ENCODE data around the gene RILPL2. TPM values are rescaled to one million over a fixed set of nuclear protein-coding genes. Genes with fewer than 3 reads are reported as not detected.
"Not testable (repeated sequence)": the region's sequence is repeated elsewhere in the genome, so short reads cannot be mapped to it uniquely, and the experiment has no call there.

RILPL2 gene
- total and polyA plus RNA-seq, 2 of the 13 experiments (the other 11 are each of a cell fraction or from before 2014, with no cell fraction given), result 2.7 to 8.1 TPM

DNA sequence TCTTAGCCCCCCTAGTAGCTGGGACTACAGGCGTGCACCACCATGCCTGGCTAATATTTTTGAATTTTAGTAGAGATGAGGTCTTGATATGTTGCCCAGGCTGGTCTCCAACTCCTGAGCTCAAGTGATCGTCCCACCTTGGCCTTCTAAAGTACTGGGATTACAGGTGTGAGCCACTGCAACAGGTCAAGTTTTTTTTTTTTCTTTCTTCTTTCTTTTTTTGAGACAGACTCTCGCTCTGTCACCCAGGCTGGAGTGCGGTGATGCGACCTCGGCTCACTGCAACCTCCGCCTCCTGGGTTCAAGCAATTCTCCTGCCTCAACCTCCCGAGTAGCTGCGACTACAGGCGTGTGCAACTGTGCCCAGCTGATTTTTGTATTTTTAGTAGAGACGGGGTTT, 26.7 kb upstream of the RILPL2 start:
- WGBS (ENCODE audit: low lambda C conversion rate), result 97% methylated on average over 11 of the region's 11 CpGs
- BruUV-seq (replicated peaks); H4K20me1 ChIP-seq (ENCODE audit: insufficient read depth, low read length); H3K27me3 ChIP-seq (ENCODE audit: control insufficient read depth in 1 of 2, insufficient read depth in 2 of 2, low read length in 2 of 2); H3K4me2 ChIP-seq (ENCODE audit: low read depth, low read length); in situ Hi-C loops (cut with HindIII; ENCODE audit: extremely low pct_ligation_motif_present, low pct_unique_long_range_greater_than_20kb); DNase-seq (ENCODE audit: low spot score); CTCF ChIA-PET (ENCODE audit: low intra/inter-chr PET ratio, low total read pairs); FAIRE-seq; ATAC-seq; POLR2A ChIA-PET; H3K9me3 ChIP-seq (ENCODE audit: low read length); H3K4me3 ChIP-seq (replicated peaks in 1 of 3; ENCODE audit: insufficient read depth in 1 of 3, low read depth in 2 of 3, low read length in 3 of 3); H2AFZ ChIP-seq (ENCODE audit: low read length); H3K9ac ChIP-seq (ENCODE audit: insufficient read depth, low read depth, low read length); H3K27ac ChIP-seq (ENCODE audit: extremely low read length, insufficient read depth, low read length); intact Hi-C loops (cut with micrococcal nuclease; ENCODE audit: unreplicated experiment): not testable (repeated sequence)
- Histone ChIP-seq H3K79me2 (ENCODE audit: insufficient read depth, low read length) (peaks cover 27% of the 10 kb centered on the region), H3K36me3 (replicated peaks in 1 of 2; ENCODE audit: control insufficient read depth in 1 of 2, insufficient read depth in 2 of 2, low read length in 2 of 2) (peaks cover 4 to 18% of the 10 kb centered on the region in 2 experiments; a peak in 4 of 5 replicates), H3K4me1 (ENCODE audit: insufficient read depth, low read length) (peaks cover 18% of the 10 kb centered on the region)

GRCh38 chr12:123457980-123458779, 21.7 kb upstream of the RILPL2 start, which contains the start of gene SNRNP35:
SNRNP35 (plus strand) TSS chr12:123458139; CDS start chr12:123465541, 7,402 bp downstream.
- peaks cover 23% of the 10 kb centered on the region for H3K4me1 ChIP-seq (ENCODE audit: insufficient read depth, low read length)
- FAIRE-seq, result no peak
- DNase-seq (ENCODE audit: low spot score), result peak; percentile 74
- BruUV-seq (replicated peaks), result TSS peak; percentile 99
- POLR2A ChIA-PET, result interaction anchor here (0.8 to 2.8 kb wide), 9 partner anchors 10 to 143 kb away, joined by 3 to 16 read pairs (median 6); partner anchors contain the start of gene KMT5A
- ATAC-seq, result peak; percentile 82
- H3K4me2 ChIP-seq (ENCODE audit: low read depth, low read length), result peak within 1 kb of the TSS; percentile 74
- no peak within 1 kb of the TSS for H2AFZ ChIP-seq (ENCODE audit: low read length)
- peaks cover 26% of the 10 kb centered on the region for H3K79me2 ChIP-seq (ENCODE audit: insufficient read depth, low read length)
- peak within 1 kb of the TSS; percentile 77 to 92 (median 91) for H3K4me3 ChIP-seq (replicated peaks in 1 of 3; ENCODE audit: insufficient read depth in 1 of 3, low read depth in 2 of 3, low read length in 3 of 3)
- intact Hi-C loops (cut with micrococcal nuclease; ENCODE audit: unreplicated experiment), result no loop called here
- H3K9me3 ChIP-seq (ENCODE audit: low read length), result no peaks in the 10 kb centered on the region
- 1% methylated on average over 48 of the region's 48 CpGs for WGBS (ENCODE audit: low lambda C conversion rate)
- H3K27ac ChIP-seq (ENCODE audit: extremely low read length, insufficient read depth, low read length), result peak within 1 kb of the TSS; percentile 100
- no peaks in the 10 kb centered on the region for H3K36me3 ChIP-seq (replicated peaks in 1 of 2; ENCODE audit: control insufficient read depth in 1 of 2, insufficient read depth in 2 of 2, low read length in 2 of 2)
- no peaks in the 10 kb centered on the region for H4K20me1 ChIP-seq (ENCODE audit: insufficient read depth, low read length)
- CTCF ChIA-PET (ENCODE audit: low intra/inter-chr PET ratio, low total read pairs), result no interaction called here
- peak within 1 kb of the TSS; percentile 98 for H3K9ac ChIP-seq (ENCODE audit: insufficient read depth, low read depth, low read length)
- in situ Hi-C loops (cut with HindIII; ENCODE audit: extremely low pct_ligation_motif_present, low pct_unique_long_range_greater_than_20kb), result no loop called here
- H3K27me3 ChIP-seq (ENCODE audit: control insufficient read depth in 1 of 2, insufficient read depth in 2 of 2, low read length in 2 of 2), result no peaks in the 10 kb centered on the region; a peak in 1 of 5 replicates
- TF ChIP-seq ZSCAN31 (CRISPR knock-in tag; IDR thresholded peaks at IDR 0.05; ENCODE audit: low read depth) (peak; percentile 84; the same call in 1 of the 2 replicates), STAG1 (CRISPR knock-in tag; IDR thresholded peaks at IDR 0.05) (no peak), JUNB (CRISPR knock-in tag; IDR thresholded peaks at IDR 0.05; ENCODE audit: borderline replicate concordance) (no peak), ZBTB33 (CRISPR knock-in tag; IDR thresholded peaks at IDR 0.05) (peak; percentile 74), NFE2L1 (CRISPR knock-in tag; IDR thresholded peaks at IDR 0.05; ENCODE audit: borderline replicate concordance) (no peak), ZNF30 (CRISPR knock-in tag; IDR thresholded peaks at IDR 0.05) (no peak), SOX5 (CRISPR knock-in tag; IDR thresholded peaks at IDR 0.05; ENCODE audit: borderline replicate concordance) (no peak), ZNF350 (CRISPR knock-in tag; IDR thresholded peaks at IDR 0.05; ENCODE audit: borderline replicate concordance, low read depth) (peak; percentile 77), PAF1 (CRISPR knock-in tag; IDR thresholded peaks at IDR 0.05) (no peak), ZNF33B (CRISPR knock-in tag; IDR thresholded peaks at IDR 0.05) (no peak)
- TF ChIP-seq, protein P1, sequence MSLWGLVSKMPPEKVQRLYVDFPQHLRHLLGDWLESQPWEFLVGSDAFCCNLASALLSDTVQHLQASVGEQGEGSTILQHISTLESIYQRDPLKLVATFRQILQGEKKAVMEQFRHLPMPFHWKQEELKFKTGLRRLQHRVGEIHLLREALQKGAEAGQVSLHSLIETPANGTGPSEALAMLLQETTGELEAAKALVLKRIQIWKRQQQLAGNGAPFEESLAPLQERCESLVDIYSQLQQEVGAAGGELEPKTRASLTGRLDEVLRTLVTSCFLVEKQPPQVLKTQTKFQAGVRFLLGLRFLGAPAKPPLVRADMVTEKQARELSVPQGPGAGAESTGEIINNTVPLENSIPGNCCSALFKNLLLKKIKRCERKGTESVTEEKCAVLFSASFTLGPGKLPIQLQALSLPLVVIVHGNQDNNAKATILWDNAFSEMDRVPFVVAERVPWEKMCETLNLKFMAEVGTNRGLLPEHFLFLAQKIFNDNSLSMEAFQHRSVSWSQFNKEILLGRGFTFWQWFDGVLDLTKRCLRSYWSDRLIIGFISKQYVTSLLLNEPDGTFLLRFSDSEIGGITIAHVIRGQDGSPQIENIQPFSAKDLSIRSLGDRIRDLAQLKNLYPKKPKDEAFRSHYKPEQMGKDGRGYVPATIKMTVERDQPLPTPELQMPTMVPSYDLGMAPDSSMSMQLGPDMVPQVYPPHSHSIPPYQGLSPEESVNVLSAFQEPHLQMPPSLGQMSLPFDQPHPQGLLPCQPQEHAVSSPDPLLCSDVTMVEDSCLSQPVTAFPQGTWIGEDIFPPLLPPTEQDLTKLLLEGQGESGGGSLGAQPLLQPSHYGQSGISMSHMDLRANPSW (CRISPR knock-in tag; IDR thresholded peaks at IDR 0.05; ENCODE audit: borderline replicate concordance), result no peak

Measured in HepG2 (cell line).